ENCODE data around the gene EIF4H.

The EIF4H gene

GRCh38 chr7:74228951-74229900 is 55.1 kb downstream of the EIF4H start:
- DNase-seq: no peak

GRCh38 chr7:74230446-74231231 is 56.5 kb downstream of the EIF4H start:
- DNase-seq: no peak

DNA sequence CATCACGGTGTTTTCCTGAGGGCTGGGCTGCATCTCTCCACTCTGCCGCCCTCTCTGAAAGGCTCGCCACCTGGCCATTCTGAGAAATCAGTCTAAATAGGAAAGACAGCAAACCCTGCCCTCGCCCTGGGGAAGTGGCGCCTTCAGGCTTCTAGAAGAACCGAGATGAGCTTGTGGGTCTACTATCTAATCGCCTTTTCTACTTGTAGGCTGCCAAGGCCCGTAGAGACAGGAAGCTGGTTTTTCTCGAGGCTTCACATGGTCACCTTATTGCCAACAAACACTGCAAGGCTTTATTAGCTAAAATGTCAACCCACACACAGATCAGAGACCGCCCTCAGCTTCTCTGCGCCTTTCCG is 57.1 kb downstream of the EIF4H start:
- DNase-seq: no peak

GRCh38 chr7:74233655-74234285 is 59.6 kb downstream of the EIF4H start:
- DNase-seq: no peak

DNA sequence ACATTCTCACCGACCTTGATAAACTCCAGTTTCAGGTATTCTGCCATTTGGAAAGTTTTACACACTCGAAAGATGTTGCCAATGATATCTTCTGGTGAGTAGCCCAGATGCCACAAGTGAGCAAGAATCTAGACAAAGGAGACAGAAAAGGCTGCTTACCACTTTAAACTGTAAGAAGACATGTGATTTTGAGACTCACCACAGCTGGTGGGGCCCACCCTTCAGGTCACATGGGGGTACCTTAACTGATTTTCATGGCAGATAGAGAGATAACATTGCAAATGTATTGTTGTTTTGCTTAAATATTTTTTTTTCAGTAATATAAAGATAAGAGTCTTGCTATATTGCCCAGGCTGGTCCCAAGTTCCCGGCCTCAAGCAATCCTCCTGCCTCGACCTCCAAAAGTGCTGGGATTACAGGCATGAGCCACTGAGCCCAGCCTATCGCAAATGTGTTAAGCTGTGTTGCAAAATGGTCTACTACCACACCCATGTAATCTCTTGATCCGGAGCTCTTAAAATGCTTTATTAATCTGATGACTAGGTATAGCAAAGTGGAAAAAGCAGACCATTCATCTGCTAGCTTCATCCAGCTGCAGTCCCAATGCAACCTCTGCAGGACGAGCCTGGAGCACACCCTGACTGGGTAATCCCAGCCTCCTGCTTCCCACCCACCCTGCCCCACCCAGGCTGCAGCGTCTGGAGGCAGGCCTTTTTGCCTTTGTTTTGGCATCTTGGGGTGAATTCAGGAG is 61.5 kb downstream of the EIF4H start:
- DNase-seq: no peak

GRCh38 chr7:74236284-74236683 is 62.1 kb downstream of the EIF4H start:
- DNase-seq: no peak

GRCh38 chr7:74240482-74240881 is 66.3 kb downstream of the EIF4H start:
- no peak for DNase-seq

- DNase-seq: no peak
Observed at GRCh38 chr7:74242122-74242443, 67.9 kb downstream of the EIF4H start.

DNA sequence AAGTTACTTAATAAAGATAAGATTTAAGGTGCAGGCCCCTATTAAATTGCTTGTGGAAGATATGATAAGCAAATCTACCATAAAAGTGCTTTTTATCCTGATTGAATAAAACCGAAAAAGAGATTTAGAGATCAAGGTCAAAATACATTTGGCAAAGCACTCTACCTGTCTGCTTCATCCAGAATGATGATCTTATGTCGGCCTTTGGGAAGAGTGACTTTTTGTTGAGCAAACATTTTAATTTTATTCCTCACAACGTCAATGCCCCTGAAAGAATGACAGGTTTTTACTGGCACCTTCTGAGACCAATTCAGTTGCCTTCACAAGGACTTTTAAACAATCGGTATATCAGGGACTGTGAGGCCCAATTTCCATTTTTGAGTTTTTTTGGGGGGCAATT is 72.3 kb downstream of the EIF4H start:
- DNase-seq: no peak

All from SW 1271 (cell line).